Measurements from ENCODE around the gene PKM.

Gene PKM

DNA sequence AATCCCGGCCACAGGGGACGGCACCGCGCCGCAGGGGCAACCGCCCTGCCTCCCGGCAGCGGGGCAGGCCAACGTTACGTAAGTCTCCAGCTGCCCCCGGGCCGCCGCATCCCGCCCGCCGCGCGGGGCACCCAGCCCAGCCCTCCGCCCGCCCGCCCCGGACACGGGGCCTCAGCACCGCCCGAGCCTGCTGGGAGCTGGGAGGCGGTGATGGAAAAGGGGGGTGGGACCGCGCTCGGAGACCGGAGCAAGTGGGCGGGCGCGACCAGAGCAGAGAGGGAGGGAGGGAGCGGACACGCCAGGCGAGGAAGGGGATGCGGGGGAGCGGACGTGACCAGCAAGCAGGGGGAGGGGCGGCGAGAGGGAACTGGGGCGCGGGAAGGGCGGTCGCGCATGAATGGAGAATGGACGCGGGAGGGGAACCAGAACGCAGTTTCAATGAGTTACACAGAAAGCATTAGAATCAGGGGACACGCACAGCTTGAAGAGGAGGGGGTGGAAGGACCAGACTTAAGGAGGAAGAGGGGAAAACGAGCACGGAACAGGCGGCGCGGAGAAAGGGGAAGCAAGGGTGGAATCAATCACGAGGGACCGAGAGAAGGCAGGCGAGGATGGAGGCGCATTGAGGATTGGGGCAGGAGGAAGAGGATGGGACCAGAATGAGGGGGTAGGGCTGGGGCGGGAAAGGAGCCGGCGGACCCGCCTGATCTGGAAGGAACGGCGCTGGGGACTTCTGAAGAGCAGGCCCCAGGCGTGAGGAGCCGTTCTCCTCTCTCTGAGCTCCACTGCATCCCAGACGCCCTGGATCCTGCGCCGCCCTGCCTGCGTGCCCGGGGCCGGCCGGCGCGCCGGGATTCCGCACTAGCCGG, 559 bp downstream of the PKM start:
- peak; percentile 73 for DNase-seq (ENCODE audit: extremely low spot score)
- ChIA-PET CTCF (interaction anchor here (1.8 kb wide), 1 partner anchor 32 kb away, joined by 6 read pairs; no protein-coding TSS in a partner anchor), POLR2A (interaction anchor here (0.6 to 1.9 kb wide), 8 partner anchors 9 to 1756 kb away, joined by 3 to 9 read pairs (median 3); partner anchors contain the start of gene CELF6)
- TF ChIP-seq, protein P1, sequence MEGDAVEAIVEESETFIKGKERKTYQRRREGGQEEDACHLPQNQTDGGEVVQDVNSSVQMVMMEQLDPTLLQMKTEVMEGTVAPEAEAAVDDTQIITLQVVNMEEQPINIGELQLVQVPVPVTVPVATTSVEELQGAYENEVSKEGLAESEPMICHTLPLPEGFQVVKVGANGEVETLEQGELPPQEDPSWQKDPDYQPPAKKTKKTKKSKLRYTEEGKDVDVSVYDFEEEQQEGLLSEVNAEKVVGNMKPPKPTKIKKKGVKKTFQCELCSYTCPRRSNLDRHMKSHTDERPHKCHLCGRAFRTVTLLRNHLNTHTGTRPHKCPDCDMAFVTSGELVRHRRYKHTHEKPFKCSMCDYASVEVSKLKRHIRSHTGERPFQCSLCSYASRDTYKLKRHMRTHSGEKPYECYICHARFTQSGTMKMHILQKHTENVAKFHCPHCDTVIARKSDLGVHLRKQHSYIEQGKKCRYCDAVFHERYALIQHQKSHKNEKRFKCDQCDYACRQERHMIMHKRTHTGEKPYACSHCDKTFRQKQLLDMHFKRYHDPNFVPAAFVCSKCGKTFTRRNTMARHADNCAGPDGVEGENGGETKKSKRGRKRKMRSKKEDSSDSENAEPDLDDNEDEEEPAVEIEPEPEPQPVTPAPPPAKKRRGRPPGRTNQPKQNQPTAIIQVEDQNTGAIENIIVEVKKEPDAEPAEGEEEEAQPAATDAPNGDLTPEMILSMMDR (IDR thresholded peaks at IDR 0.05; ENCODE audit: control extremely low read depth, extremely low read depth, low read depth, missing control alignments) = no peak

DNA sequence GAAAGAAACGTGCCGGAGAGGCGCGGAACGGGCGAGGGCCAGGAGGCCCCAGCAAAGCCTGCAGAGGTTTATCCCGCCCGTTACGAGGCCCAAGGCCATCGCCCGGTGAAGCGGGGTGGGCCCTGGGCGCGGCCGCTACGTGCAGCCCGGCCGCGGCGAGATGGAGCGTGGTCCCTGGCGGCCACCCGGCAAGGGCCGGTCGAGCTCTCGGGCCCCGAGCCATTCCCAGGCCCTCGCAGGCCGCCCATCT, 1.1 kb downstream of the PKM start:
- DNase-seq (ENCODE audit: extremely low spot score) = no peak
- ChIA-PET CTCF (no interaction called here), POLR2A (interaction anchor here (0.6 to 1.9 kb wide), 3 partner anchors 8 to 1389 kb away, joined by 3 to 9 read pairs (median 5); no protein-coding TSS in a partner anchor)
- TF ChIP-seq, protein P1 (IDR thresholded peaks at IDR 0.05; ENCODE audit: control extremely low read depth, extremely low read depth, low read depth, missing control alignments) = no peak

- CTCF ChIA-PET = no interaction called here
- TF ChIP-seq, protein P1 (IDR thresholded peaks at IDR 0.05; ENCODE audit: control extremely low read depth, extremely low read depth, low read depth, missing control alignments) = no peak
- no peak for DNase-seq (ENCODE audit: extremely low spot score)
- POLR2A ChIA-PET = interaction anchor here (0.6 to 2.8 kb wide), 4 partner anchors 8 to 1390 kb away, joined by 3 to 20 read pairs (median 7); no protein-coding TSS in a partner anchor
These were observed 1.7 kb downstream of the PKM start for GRCh38 chr15:72229076-72229946.

- ChIA-PET POLR2A (interaction anchor here (0.8 to 2.8 kb wide), 6 partner anchors 8 to 446 kb away, joined by 3 to 20 read pairs (median 4); partner anchors contain the start of gene HEXA), CTCF (interaction anchor here (1.4 to 2.8 kb wide), 12 partner anchors 8 to 475 kb away, joined by 4 to 28 read pairs (median 8); partner anchors contain the start of gene HEXA)
- TF ChIP-seq, protein P1 (IDR thresholded peaks at IDR 0.05; ENCODE audit: control extremely low read depth, extremely low read depth, low read depth, missing control alignments) = no peak
- no peak for DNase-seq (ENCODE audit: extremely low spot score)
These were observed 3.3 kb downstream of the PKM start for GRCh38 chr15:72227720-72228119.

DNA sequence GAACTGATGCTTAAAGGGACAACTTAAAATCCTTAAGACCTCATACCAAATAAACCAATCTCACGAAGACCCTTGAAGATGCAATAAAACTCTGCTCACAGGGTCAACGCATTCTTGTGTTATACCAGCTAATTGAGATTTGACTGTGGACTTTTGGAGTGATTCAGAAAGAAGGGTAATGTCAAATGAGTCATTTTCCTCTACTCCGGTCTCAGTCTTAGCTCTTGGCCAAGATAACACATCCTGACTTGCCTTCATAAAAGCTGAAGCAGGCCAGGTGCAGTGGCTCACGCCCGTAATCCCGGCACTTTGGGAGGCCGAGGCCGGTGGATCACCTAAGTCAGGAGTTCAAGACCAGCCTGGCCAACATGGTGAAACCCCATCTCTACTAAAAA, 3.8 kb downstream of the PKM start:
- CTCF ChIA-PET = interaction anchor here (0.7 to 2.8 kb wide), 37 partner anchors 8 to 483 kb away, joined by 3 to 28 read pairs (median 4); partner anchors contain the start of genes CELF6 and HEXA
- no peak for DNase-seq (ENCODE audit: extremely low spot score)
- TF ChIP-seq, protein P1 (IDR thresholded peaks at IDR 0.05; ENCODE audit: control extremely low read depth, extremely low read depth, low read depth, missing control alignments) = no peak
- POLR2A ChIA-PET = interaction anchor here (0.6 to 2.8 kb wide), 6 partner anchors 8 to 446 kb away, joined by 3 to 20 read pairs (median 4); partner anchors contain the start of gene HEXA

DNA sequence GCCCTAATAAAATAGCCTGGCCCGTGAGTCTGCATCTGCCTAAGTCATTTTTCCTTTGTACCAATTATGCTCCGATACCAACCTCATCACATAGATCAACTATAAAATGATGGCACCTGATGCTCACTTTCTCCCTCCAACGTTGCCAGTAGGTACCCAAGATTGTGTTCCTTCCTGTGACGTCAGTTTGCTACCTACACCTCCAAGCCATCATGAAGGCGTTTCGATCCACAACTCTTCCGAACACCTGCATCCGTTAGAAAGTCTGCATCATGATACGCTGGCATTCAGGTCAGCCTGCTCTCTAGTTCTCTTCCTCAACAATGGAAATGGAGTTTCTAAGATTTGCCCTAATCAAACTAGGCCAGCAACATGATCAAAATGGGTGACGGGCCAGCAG, 7.7 kb downstream of the PKM start:
- POLR2A ChIA-PET = no interaction called here
- TF ChIP-seq, protein P1 (IDR thresholded peaks at IDR 0.05; ENCODE audit: control extremely low read depth, extremely low read depth, low read depth, missing control alignments) = no peak
- no peak for DNase-seq (ENCODE audit: extremely low spot score)
- CTCF ChIA-PET = interaction anchor here (1.0 to 1.3 kb wide), 2 partner anchors 13 to 14 kb away, joined by 3 to 5 read pairs; no protein-coding TSS in a partner anchor

All from GM10248 (cell line).